CD14-positive monocyte (primary cell): Measurements from ENCODE around the gene CLIP4. TPM values are rescaled to one million over a fixed set of nuclear protein-coding genes. Genes with fewer than 3 reads are reported as not detected.

ENCODE experiments used
- DNase-seq, 3 donors: peaks; one replicate each; pipeline ENCODE4 v3.0.0-alpha.2; 2011 to 2022
- H2AFZ ChIP-seq: 2 replicates; pipeline ENCODE4 v1.6.0; 2012; ENCODE audit warnings: mild to moderate bottlenecking, low read depth, low read length, inconsistent platforms; ENCODE audit not compliant: insufficient read depth, poor library complexity, severe bottlenecking
- H3K27ac ChIP-seq, 2 donors: 1 replicate in 1 of 2; 2 replicates in 1 of 2; pipeline ENCODE4 v1.5.1; 2012 to 2013; ENCODE audit warnings: low read length in 2 of 2, control low read depth in 1 of 2, inconsistent platforms in 1 of 2, low read depth in 1 of 2, mild to moderate bottlenecking in 1 of 2
- H3K27me3 ChIP-seq, 2 donors: one replicate each; pipeline versions ENCODE4 v1.6.0 to v1.6.1; 2011 to 2013; ENCODE audit warnings: low read length in 2 of 2; ENCODE audit not compliant: control insufficient read depth in 2 of 2, insufficient read depth in 2 of 2
- H3K36me3 ChIP-seq, 2 donors: replicated peaks in 1 of 2; 1 replicate in 1 of 2; 2 replicates in 1 of 2; pipeline versions ENCODE4 v1.5.1 to v1.6.1; 2012 to 2013; ENCODE audit warnings: low read length in 2 of 2, control low read depth in 1 of 2, inconsistent platforms in 1 of 2, mild to moderate bottlenecking in 1 of 2; ENCODE audit not compliant: insufficient read depth in 2 of 2, control insufficient read depth in 1 of 2
- H3K4me1 ChIP-seq, 2 donors: 1 replicate in 1 of 2; 2 replicates in 1 of 2; pipeline versions ENCODE4 v1.5.1 to v1.6.1; 2012 to 2013; ENCODE audit warnings: low read length in 2 of 2, control low read depth in 1 of 2, inconsistent platforms in 1 of 2, mild to moderate bottlenecking in 1 of 2, moderate library complexity in 1 of 2; ENCODE audit not compliant: insufficient read depth in 2 of 2, control insufficient read depth in 1 of 2
- H3K4me2 ChIP-seq: replicated peaks from 2 replicates; pipeline ENCODE3; 2012; ENCODE audit warnings: low read length, moderate library complexity, mild to moderate bottlenecking; ENCODE audit not compliant: poor library complexity, severe bottlenecking; ENCODE audit errors: extremely low read depth
- H3K4me3 ChIP-seq, 3 experiments: fragments of 200-600 bp in 1 of 3; sonication (generic) in 1 of 3; replicated peaks in 1 of 3; 1 replicate in 2 of 3; 2 replicates in 1 of 3; pipeline ENCODE4 v1.5.1; 2011 to 2013; ENCODE audit warnings: low read length in 3 of 3, mild to moderate bottlenecking in 3 of 3, control low read depth in 2 of 3, low read depth in 2 of 3, inconsistent platforms in 1 of 3, moderate library complexity in 1 of 3
- H3K79me2 ChIP-seq: 2 replicates; pipeline ENCODE4 v1.6.0; 2012; ENCODE audit warnings: mild to moderate bottlenecking, control low read depth, inconsistent platforms, low read length, moderate library complexity; ENCODE audit not compliant: insufficient read depth
- H3K9ac ChIP-seq: 2 replicates; pipeline ENCODE4 v1.6.0; 2017; ENCODE audit warnings: low read length, mild to moderate bottlenecking; ENCODE audit not compliant: insufficient read depth, poor library complexity, severe bottlenecking
- H3K9me3 ChIP-seq, 2 donors: replicated peaks in 1 of 2; 1 replicate in 1 of 2; 2 replicates in 1 of 2; pipeline versions ENCODE4 v1.5.1 to v1.6.1; 2012 to 2013; ENCODE audit warnings: low read length in 2 of 2, control low read depth in 1 of 2; ENCODE audit not compliant: control insufficient read depth in 1 of 2, insufficient read depth in 1 of 2
- H4K20me1 ChIP-seq: 2 replicates; pipeline ENCODE4 v1.6.0; 2012; ENCODE audit warnings: mild to moderate bottlenecking, low read length, control low read depth, moderate library complexity; ENCODE audit not compliant: insufficient read depth
- H3K27ac Mint-ChIP-seq, 7 donors: one replicate each; pipeline ENCODE4 v1.8.0; 2020; ENCODE audit warnings: mild to moderate bottlenecking in 7 of 7, mixed read lengths in 7 of 7, moderate library complexity in 6 of 7, inconsistent platforms in 2 of 7
- H3K27me3 Mint-ChIP-seq, 3 donors: one replicate each; pipeline ENCODE4 v1.8.0; 2021 to 2022; ENCODE audit warnings: low read depth in 3 of 3, mild to moderate bottlenecking in 3 of 3, mixed read lengths in 3 of 3, moderate library complexity in 3 of 3, inconsistent platforms in 1 of 3
- H3K36me3 Mint-ChIP-seq, 2 donors: one replicate each; pipeline ENCODE4 v1.8.0; 2020; ENCODE audit warnings: mixed read lengths in 2 of 2, inconsistent platforms in 1 of 2, mild to moderate bottlenecking in 1 of 2
- H3K4me1 Mint-ChIP-seq: one replicate; pipeline ENCODE4 v1.8.0; 2020; ENCODE audit warnings: mild to moderate bottlenecking, mixed read lengths
- H3K4me3 Mint-ChIP-seq, 2 donors: one replicate each; pipeline ENCODE4 v1.8.0; 2020; ENCODE audit warnings: mild to moderate bottlenecking in 2 of 2, mixed read lengths in 2 of 2, moderate library complexity in 1 of 2
- H3K9me3 Mint-ChIP-seq, 7 donors: one replicate each; pipeline ENCODE4 v1.8.0; 2020 to 2022; ENCODE audit warnings: mixed read lengths in 7 of 7, mild to moderate bottlenecking in 6 of 7, moderate library complexity in 6 of 7, inconsistent platforms in 2 of 7
- CTCF ChIP-seq: fragments of 200-600 bp; IDR thresholded peaks from one replicate; pipeline ENCODE4 v1.8.0; 2022; ENCODE audit warnings: antibody characterized with exemption, mild to moderate bottlenecking
- WGBS: methylation state at CpG from one replicate; pipeline ENCODE4 v1.1.5; 2013; ENCODE audit warnings: missing lambda C conversion rate; ENCODE audit not compliant: insufficient coverage; 5-methylcytosine and 5-hydroxymethylcytosine counted together
- intact Hi-C, 2 donors: fragments of 100-400 bp; cut with micrococcal nuclease; formaldehyde crosslinking; loops; one replicate each; pipeline versions ENCODE4 v1.15.0 to v1.15.1; 2023
- polyA plus RNA-seq, 3 donors: library from polyadenylated mRNA; depleted of rRNA in 1 of 3; unstranded in 2 of 3; stranded (reverse) in 1 of 3; fragments of 300-500 nt in 2 of 3; fragments of >200 nt in 1 of 3; fragmentation: Illumina TruSeq in 2 of 3; gene quantifications; 1 replicate in 2 of 3; 2 replicates in 1 of 3; pipeline ENCODE4 v1.2.3, GENCODE V29; 2012 to 2021

The CLIP4 gene
- polyA plus RNA-seq, 3 donors: 19.6 to 29.8 (median 21.7) TPM

- Histone ChIP-seq H4K20me1 (peaks cover 26% of the 10 kb centered on the region), H3K27ac (no peak overlapping the region), H3K9ac (no peak overlapping the region), H3K9me3 (no peaks in the 10 kb centered on the region), H3K36me3 (peaks cover 9 to 23% of the 10 kb centered on the region in 2 donors), H3K4me3 (no peak overlapping the region), H3K79me2 (no peaks in the 10 kb centered on the region), H3K27me3 (no peaks in the 10 kb centered on the region), H2AFZ (no peak overlapping the region), H3K4me2 (no peak overlapping the region), H3K4me1 (no peaks in the 10 kb centered on the region)
- H3K4me3 Mint-ChIP-seq: no peak overlapping the region
- peaks cover 56 to 59% of the 10 kb centered on the region in 2 donors for H3K36me3 Mint-ChIP-seq
- H3K27me3 Mint-ChIP-seq: no peaks in the 10 kb centered on the region
- H3K4me1 Mint-ChIP-seq: no peaks in the 10 kb centered on the region
- TF ChIP-seq CTCF: no peak
- intact Hi-C loops: no loop called here
- 100% methylated on average over 1 of the region's 3 CpGs for WGBS
- DNase-seq: no peak
- H3K27ac Mint-ChIP-seq: no peak overlapping the region
- H3K9me3 Mint-ChIP-seq: peaks cover 2 to 10% (median 5%) of the 10 kb centered on the region in 7 donors
These were observed 23.9 kb downstream of the CLIP4 start for GRCh38 chr2:29139152-29139551.

GRCh38 chr2:29139731-29140130 is 24.5 kb downstream of the CLIP4 start:
- Histone ChIP-seq H4K20me1 (peaks cover 26% of the 10 kb centered on the region), H2AFZ (no peak overlapping the region), H3K4me3 (no peak overlapping the region), H3K27me3 (no peaks in the 10 kb centered on the region), H3K36me3 (peaks cover 11 to 22% of the 10 kb centered on the region in 2 donors), H3K9me3 (no peaks in the 10 kb centered on the region), H3K79me2 (no peaks in the 10 kb centered on the region), H3K4me2 (no peak overlapping the region), H3K27ac (no peak overlapping the region), H3K9ac (no peak overlapping the region), H3K4me1 (no peaks in the 10 kb centered on the region)
- TF ChIP-seq CTCF: no peak
- WGBS: no CpG with 5 or more reads among the region's 1 CpG
- H3K27ac Mint-ChIP-seq: no peak overlapping the region
- no peak for DNase-seq
- peaks cover 53 to 57% of the 10 kb centered on the region in 2 donors for H3K36me3 Mint-ChIP-seq
- no peaks in the 10 kb centered on the region for H3K27me3 Mint-ChIP-seq
- H3K9me3 Mint-ChIP-seq: peaks cover 2 to 10% (median 5%) of the 10 kb centered on the region in 7 donors
- H3K4me3 Mint-ChIP-seq: no peak overlapping the region
- H3K4me1 Mint-ChIP-seq: no peaks in the 10 kb centered on the region
- intact Hi-C loops: no loop called here
